ENCODE data around the gene FAM170B. TPM values are rescaled to one million over a fixed set of nuclear protein-coding genes. Genes with fewer than 3 reads are reported as not detected.

The FAM170B gene
- total and polyA plus RNA-seq, 7 donors, result not detected

- intact Hi-C loops (cut with DNase I), result loop anchor here (10.0 kb wide), 2 partner anchors 85 to 805 kb away; partner anchors contain the start of gene MAPK8
- WGBS, 2 donors, result 44 to 64% methylated on average over 9 of the region's 9 CpGs
- Histone ChIP-seq H3K4me3 (no peak overlapping the region), H3K9me3 (no peaks in the 10 kb centered on the region), H3K4me1 (peaks cover 0 to 69% (median 58%) of the 10 kb centered on the region in 4 donors), H3K36me3 (peaks cover 0 to 6% (median 0%) of the 10 kb centered on the region in 4 donors), H3K27ac (peak overlapping the region in 2 of 4 donors; percentile 11 to 19), H3K27me3 (no peaks in the 10 kb centered on the region)
- peak; percentile 87 for DNase-seq
- TF ChIP-seq CTCF (IDR thresholded peaks at IDR 0.05) (no peak), POLR2AphosphoS5 (IDR thresholded peaks at IDR 0.05) (peak in 2 of 4 donors; percentile 12 to 23)
Observed at GRCh38 chr10:49109669-49110340, 24.0 kb downstream of the FAM170B start.

GRCh38 chr10:49108656-49109055 lies 25.2 kb downstream of the FAM170B start:
- no peak for TF ChIP-seq EP300 (IDR thresholded peaks at IDR 0.05)
- TF ChIP-seq CTCF (IDR thresholded peaks at IDR 0.05), result no peak
- TF ChIP-seq POLR2AphosphoS5 (IDR thresholded peaks at IDR 0.05), result no peak
- no peak for TF ChIP-seq POLR2A (IDR thresholded peaks at IDR 0.05)
- Histone ChIP-seq H3K27ac (no peak overlapping the region), H3K36me3 (peaks cover 0 to 6% (median 0%) of the 10 kb centered on the region in 4 donors), H3K4me1 (peaks cover 0 to 59% (median 49%) of the 10 kb centered on the region in 4 donors), H3K4me3 (no peak overlapping the region), H3K27me3 (no peaks in the 10 kb centered on the region), H3K9me3 (no peaks in the 10 kb centered on the region)
- intact Hi-C loops (cut with DNase I), result no loop called here
- WGBS, 2 donors, result 87 to 90% methylated on average over 7 of the region's 7 CpGs
- no peak for DNase-seq

- H3K9me3 ChIP-seq, result no peaks in the 10 kb centered on the region
- TF ChIP-seq POLR2A (IDR thresholded peaks at IDR 0.05) (no peak), POLR2AphosphoS5 (IDR thresholded peaks at IDR 0.05) (no peak), EP300 (IDR thresholded peaks at IDR 0.05) (no peak), CTCF (IDR thresholded peaks at IDR 0.05) (no peak)
- intact Hi-C loops (cut with DNase I), result no loop called here
- DNase-seq, result no peak
- peaks cover 0 to 55% (median 44%) of the 10 kb centered on the region in 4 donors for H3K4me1 ChIP-seq
- H3K27ac ChIP-seq, result no peak overlapping the region
- H3K36me3 ChIP-seq, result peaks cover 0 to 6% (median 0%) of the 10 kb centered on the region in 4 donors
- WGBS, 2 donors, result 88 to 91% methylated on average over 8 of the region's 8 CpGs
- H3K27me3 ChIP-seq, result no peaks in the 10 kb centered on the region
- H3K4me3 ChIP-seq, result no peak overlapping the region
Observed at GRCh38 chr10:49107887-49108267, 25.9 kb downstream of the FAM170B start.

- peak overlapping the region in 3 of 4 donors; percentile 10 to 50 (median 41) for H3K27ac ChIP-seq
Observed at GRCh38 chr10:49107111-49107886, 26.5 kb downstream of the FAM170B start.

More at GRCh38 chr10:49107111-49107886, 26.5 kb downstream of the FAM170B start:
- H3K4me1 ChIP-seq, result peaks cover 0 to 49% (median 41%) of the 10 kb centered on the region in 4 donors
- intact Hi-C loops (cut with DNase I), result no loop called here
- no peak overlapping the region for H3K4me3 ChIP-seq
- TF ChIP-seq POLR2A (IDR thresholded peaks at IDR 0.05) (no peak), EP300 (IDR thresholded peaks at IDR 0.05) (no peak), POLR2AphosphoS5 (IDR thresholded peaks at IDR 0.05) (no peak), CTCF (IDR thresholded peaks at IDR 0.05) (no peak)
- no peak for DNase-seq
- no peaks in the 10 kb centered on the region for H3K9me3 ChIP-seq
- no peaks in the 10 kb centered on the region for H3K27me3 ChIP-seq
- 94 to 96% methylated on average over 17 of the region's 17 CpGs for WGBS, 2 donors
- H3K36me3 ChIP-seq, result peaks cover 0 to 6% (median 0%) of the 10 kb centered on the region in 4 donors

Measured in sigmoid colon (tissue), 7 donors.